ENCODE results near the gene GPR37L1.
"Not testable (repeated sequence)": the region's sequence is repeated elsewhere in the genome, so short reads cannot be mapped to it uniquely, and the experiment has no call there.

GPR37L1 gene

GRCh38 chr1:202155478-202156021 lies 32.8 kb downstream of the GPR37L1 start:
- DNase-seq = no peak

- DNase-seq = no peak
These were observed 33.9 kb downstream of the GPR37L1 start for GRCh38 chr1:202156590-202156989.

DNA sequence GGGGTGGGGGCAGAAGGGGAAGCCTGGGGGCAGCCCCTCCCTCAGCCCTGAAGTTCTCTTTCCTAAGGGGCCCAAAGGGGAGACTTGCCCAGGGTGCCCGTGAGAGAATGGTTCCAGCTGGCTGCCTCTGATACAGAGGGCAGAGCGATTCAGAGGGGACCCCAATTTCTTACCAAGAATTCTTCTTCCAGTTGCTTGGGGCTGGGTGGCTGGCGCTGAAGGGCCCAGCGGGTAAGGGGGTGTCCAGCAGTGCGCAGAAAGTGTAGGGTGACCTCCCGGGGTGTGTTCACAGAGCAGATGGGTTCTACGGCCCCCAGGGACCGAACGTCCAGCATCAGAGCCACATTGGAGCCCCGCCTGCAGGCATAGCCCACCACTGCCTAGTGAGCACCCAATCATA lies 35.2 kb downstream of the GPR37L1 start:
- DNase-seq = no peak

GRCh38 chr1:202158810-202159533 lies 36.3 kb downstream of the GPR37L1 start:
- DNase-seq = peak; percentile 37

DNA sequence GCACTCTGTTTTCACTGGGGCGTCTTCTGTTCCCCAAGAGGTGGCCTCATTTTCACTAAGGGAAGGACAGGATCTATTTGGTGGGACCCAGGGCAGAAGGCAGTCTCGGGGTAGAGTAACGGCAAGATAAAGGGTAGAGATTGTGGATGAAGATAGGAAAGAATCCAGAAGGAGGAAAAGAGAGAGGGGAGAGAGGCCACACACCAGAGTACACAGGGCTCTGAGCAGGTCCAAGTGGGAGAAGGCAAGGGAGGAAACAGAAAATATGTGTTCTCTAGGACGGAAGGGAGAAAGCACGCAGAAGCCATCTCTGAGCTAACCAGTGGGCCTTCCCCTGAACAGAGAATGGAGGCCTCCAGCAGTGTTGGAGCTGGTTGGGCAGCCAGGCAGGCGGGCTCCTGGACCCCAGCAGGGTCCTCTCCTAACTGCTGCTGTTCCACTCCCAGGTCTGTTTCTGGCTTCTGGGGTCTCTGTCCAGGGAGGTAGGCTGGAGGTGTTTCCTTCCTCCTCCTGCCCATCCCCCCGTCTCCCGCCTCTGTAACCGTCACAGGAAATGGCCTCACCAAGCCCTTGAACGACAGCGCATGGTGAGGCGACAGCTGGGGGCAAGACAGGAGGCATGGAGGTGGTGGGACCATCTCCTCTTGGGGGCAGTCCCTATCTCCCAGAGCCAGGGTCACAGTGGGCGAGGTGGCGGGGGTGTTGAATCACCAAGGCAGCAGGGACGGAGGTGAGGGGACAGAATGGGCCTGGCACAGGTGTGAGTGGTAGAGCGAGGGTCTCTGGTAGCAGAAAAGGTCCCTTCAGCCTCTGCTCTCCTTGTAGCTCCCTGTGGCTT lies 37.0 kb downstream of the GPR37L1 start:
- peak; percentile 57 for DNase-seq

DNA sequence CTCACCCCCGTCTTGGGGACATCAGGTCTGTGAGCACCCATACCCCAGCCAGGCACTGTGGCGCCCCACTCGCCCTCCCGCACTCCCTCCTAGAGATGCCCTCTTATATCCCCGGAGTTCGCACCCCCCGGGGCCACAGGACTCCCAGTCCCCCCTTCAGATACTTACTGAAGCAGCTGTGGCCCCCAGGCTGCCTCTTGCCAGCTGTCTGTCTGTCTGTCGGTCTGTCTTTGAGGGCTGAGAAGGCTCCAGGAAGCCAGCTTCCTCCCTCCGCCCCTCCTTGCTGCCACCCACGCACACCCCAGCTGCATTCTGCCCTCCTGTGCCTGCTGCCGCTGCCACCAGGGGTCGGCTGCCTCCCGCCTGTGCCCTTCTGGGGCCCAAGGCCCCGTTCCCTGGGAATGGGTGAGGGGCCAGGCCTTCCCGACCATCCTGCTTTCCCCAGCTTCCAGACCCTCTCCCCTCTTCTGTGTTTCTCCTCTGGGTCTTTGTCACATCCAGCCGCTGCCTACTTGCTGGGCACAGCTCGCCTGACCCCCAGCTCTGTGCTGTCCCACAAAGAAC lies 37.7 kb downstream of the GPR37L1 start, which contains the start of gene PTPN7:
PTPN7 (minus strand) TSS at position 226 of the 564 bp plus-strand sequence. CDS start 1,200 bp downstream, outside the sequence.
- DNase-seq = peak; percentile 80

DNA sequence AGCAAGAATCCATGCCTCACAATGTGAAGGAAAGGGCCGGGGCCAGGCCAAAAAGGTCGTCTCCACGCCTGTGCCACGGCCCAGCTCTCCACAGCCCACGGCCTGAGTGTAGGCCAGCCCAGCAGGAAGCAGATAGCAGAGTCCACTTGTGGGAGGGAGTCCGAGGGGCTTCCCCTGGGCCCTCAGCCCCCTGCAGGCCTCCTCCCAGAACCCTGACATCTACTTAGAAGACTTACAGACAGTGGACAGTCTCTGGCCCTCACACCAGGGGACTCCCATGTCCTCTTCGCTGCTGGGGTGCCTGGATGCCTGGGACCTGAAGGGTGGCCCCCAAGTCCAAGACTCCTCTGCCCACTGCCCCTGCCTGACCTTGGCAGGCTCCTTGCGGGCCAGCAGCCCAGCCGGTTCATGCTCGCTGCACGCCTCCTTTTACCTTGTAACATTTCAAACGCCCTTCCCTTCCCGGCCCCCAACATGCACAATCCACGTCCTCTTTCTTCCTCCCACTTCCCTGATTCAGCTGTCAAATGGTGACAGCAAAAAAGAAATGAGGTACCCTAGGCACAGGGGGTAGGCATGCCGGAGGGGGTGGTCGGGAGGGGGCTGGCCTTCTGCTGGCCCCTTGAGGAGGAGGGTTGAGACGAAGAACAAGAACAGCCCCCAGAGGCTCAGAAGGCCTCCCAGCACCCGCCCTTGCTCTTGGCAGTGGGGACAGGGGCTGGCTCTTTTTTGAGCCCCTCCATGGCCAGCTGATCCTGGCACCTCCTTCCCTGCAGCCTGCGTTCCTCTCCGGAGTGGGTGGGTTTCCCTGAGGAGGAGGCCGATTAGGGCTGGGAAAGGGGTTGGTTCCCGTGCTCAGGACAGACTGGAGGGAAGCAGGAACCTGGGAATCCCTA lies 38.7 kb downstream of the GPR37L1 start:
- DNase-seq = peak; percentile 32

- DNase-seq = peak; percentile 58
These were observed 39.3 kb downstream of the GPR37L1 start for GRCh38 chr1:202162047-202162417.

DNA sequence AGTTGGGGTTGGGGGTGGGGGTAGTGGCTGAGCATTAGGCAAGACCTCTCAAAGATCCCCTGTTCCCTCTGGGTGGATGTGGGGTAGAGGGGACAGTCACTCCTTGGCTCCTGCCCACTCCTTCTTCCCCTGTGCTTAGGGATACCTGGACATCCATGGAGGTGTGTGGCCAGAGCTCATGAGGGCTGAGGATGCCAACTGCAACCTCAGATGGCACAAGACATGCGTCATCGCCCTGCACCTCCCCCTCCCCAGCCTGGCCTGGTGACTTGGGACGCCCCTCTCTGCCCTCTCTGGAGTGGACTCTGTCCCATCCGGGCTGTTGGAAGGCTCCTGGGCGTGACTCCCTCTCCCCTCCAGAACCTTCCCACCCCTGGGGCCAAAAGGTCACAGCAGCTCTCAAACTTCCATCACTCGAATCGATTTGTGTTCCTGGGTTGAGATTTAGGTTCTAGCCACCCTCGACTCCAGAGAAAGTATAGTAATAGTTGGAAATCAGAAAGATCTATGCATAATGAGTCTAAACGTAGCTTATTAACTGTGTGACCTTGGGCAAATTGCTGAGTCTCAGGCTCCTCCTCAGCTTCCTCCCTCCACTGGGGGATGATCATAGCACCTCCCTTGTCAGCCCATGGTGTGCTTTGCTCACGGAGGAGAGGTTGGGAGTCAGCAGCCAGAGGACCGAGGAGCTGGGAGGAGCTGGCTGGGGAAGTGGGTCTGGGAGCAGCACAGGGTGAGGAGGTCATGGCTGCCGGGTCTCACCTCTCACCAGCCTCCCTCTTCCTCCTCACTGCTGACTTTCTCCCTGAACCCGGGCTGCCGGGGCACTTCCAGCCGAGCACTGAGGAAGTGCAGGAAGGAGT lies 39.9 kb downstream of the GPR37L1 start:
- DNase-seq = peak; percentile 32

- peak; percentile 29 for DNase-seq
These were observed 40.9 kb downstream of the GPR37L1 start for GRCh38 chr1:202163281-202164270.

DNA sequence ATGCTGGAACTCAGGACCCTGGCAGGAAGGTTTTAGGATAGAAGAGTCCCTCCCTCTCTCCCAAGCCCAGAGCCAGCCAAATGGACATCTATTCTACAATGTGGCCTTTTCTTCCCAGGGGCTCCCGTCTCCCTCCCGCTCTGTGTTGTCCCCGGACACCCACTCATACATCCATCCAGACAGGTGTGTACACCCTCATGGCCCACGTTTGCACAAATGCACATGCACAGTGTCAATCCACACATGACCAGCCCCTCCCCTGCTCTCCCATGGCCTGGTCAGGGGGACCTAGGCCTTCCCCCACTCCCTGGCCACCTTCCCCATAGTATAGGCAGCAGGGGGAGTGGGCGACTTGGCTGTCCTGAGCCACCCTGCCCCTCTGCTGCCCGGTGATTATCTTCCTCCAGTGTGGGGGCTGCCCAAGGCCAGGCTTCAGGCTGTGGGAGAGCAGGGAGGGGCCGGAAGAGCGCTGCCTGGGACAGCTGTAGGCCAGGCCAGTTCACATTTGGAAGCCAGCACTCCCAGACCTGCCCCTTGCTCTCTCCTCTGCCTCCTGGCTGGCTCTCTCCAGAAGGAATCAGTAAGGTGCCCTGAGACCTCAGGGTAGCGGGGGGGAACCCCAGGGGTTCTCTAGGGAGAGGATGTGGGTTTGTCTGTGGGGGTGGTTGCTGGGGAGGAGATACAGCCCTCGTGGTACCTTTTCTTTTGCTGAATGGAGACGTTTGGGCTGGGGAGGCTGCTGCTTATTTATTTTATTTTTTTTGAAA lies 41.7 kb downstream of the GPR37L1 start:
- peak; percentile 67 for DNase-seq

DNA sequence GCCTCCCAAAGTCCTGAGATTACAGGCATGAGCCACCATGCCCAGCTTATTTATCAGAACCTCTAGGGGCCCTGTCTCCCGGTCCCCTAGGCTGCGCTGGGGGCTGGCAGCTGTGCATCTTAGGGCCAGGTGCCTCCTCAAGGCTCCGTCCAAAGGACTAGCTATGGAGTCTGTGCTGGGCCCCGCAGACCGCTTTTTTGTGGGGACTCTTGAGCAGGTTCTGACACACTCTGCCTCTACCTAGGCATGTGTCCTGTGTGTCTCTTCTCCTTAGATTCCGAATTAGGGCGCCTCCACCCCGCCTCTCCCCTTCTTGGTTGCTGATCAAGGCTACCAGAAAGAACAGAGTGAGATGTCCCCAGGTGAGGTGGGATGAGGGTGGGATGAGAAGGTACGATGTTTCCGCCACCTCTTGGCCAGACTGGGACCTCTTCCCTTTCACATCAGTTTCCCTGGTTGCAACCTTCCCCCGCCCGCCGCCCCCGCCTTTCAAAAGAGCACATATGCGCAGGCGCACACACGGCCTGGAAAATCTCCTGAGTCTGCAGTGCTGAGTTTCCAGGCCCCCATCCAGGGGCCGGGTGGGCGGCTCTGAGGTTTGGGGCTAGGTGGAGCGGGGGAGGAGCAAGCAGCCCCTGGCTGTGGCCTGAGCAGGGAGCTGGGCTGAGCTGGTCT lies 42.7 kb downstream of the GPR37L1 start:
- peak; percentile 48 for DNase-seq

DNA sequence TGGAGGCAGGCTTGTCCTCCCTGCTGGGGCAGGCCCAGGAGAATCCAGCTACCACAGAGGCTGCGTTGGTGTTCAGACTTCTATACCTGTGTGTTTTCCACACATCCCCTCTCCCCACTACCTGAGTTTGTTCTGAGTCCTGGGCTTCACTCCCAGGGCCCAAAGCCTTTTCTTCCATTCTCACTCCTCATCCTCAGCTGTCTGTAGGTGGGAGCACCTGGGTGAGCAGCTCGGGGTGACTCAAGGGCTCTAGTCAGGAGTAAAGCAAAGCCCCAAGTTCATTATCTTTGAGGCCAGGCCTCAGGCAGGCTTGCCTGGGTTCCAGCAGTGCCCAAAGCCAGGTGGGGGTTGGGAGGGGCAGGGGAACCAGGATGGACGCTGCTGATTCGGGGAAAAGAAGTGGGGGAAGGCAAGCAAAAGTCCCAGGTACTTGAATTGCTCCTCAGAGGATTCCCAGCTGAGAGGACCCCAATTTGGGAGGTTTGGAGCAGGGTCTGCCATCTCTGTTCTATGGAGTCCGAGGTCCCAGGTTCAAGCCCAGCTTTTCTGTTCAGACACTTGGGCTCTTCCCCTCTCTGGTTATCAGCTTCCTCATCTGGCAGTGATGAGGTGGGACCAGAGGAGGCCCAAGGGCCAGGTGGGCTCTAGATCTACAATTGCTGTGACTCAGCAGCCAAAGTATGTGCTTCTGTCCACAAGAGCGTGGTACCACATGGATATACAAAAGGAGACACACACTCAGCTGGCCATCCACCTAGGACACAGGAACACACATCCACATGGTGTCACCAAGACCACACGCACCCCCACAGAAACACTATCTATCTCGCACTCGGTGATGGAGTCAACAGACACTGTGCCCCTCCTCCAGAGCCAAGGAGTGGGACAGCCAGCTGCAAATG lies 43.5 kb downstream of the GPR37L1 start:
- DNase-seq = no peak

- DNase-seq = not testable (repeated sequence)
These were observed 44.3 kb downstream of the GPR37L1 start for GRCh38 chr1:202167054-202167453.

DNA sequence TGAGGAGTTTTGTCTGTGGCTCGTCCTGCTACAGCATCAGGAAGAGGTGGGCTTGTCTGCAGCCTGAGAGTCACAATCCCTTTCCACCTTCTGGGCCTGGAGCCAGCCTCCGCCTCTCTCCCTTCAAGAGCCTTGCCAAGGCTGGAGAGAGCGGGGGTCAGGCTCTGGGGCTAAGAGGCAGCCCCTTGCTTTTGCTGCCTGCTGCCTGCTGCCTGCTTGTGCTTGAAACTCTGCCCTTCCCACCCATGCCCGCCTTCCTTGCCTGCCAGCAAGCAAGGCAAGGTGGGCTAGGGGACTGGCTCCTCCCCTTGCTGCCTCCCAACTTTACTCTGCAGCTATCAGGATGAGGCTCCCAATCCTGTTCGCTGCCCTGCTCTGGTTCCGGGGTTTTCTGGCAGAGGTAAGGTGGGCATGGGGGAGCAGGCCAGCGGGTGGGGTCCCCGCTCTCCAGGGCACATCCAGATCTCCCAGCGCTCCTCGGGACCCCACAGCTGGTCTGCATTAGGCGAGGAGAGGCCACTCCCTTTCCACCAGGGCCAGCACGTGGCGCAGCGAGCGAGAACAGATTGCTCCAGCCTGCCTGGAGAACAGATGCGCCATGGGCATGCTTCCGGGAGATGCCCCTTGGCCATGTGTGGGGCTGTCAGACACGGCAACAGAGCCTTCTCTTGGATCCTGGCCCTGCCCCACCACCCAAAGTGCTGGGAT lies 45.1 kb downstream of the GPR37L1 start:
- no peak for DNase-seq

DNA sequence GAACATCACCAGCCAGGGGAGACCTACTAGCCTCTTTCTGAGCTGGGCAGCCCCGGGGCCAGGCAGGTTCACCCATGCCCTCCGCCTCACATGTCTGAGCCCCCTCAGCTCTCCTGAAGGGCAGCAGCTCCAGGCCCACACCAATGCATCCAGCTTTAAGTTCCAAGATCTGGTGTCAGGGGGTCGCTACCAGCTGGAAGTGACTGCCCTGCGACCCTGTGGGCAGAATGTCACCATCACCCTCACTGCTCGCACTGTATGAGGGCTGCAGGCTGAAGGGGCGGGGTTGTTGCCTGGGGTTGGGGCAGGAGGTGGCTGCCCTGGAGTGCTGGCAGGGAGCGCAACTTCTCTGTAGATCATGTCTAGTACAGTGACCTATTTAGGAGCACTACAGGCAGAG lies 46.1 kb downstream of the GPR37L1 start:
- DNase-seq = no peak

- no peak for DNase-seq
These were observed 48.0 kb downstream of the GPR37L1 start for GRCh38 chr1:202170726-202171125.
